Inferior parietal cortex (tissue), 1 donor: ENCODE measurements around the gene SIGLEC7.
A peak's percentile ranks its signal among the peaks of the same experiment; 100 is the strongest.

Experiments
- DNase-seq: peaks from one replicate; pipeline ENCODE4 v3.0.0-alpha.2; 2016; ENCODE audit errors: extremely low spot score

Gene SIGLEC7

GRCh38 chr19:51116736-51117286, 25.3 kb upstream of the SIGLEC7 start:
- no peak for DNase-seq

DNA sequence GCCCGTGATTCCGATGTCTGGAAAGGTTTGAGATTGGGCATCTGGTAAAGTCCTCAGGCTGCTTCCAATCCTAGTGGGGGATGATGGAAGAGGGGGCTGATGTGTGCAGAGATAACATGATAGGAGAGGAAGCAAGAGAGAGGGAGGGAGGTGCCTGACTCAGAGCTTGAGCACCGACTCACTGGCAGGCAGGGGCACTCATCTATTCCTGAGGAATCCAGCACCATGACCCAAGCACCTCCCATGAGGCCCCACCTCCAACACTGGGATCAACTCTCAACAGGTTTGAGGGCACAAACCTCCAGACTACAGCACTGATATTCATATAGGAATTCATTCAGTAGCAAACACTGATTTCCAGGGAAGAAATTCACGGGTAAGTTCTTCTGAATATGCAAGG, 23.0 kb upstream of the SIGLEC7 start:
- DNase-seq = no peak

DNA sequence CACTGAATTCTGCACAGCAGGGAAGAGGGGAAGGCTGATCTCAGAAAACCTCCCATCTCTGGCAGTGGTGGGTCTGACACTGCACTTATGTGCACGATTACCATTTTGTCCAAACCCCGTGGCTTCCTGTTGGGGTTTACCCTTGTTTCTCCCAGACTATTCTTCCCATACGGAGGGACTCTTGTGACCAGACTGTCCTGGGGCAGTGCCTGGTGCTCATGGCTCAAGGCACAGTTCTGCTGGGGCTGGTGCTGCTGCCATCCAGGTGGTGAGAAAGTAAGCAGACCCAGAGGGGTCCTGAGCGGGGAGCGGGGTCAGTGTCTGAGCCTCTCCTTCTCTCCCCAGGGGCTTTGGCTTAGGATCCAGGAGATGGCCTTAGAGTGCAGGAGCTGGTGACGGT, 22.5 kb upstream of the SIGLEC7 start:
- no peak for DNase-seq

GRCh38 chr19:51120160-51120559, 21.9 kb upstream of the SIGLEC7 start:
- no peak for DNase-seq

DNA sequence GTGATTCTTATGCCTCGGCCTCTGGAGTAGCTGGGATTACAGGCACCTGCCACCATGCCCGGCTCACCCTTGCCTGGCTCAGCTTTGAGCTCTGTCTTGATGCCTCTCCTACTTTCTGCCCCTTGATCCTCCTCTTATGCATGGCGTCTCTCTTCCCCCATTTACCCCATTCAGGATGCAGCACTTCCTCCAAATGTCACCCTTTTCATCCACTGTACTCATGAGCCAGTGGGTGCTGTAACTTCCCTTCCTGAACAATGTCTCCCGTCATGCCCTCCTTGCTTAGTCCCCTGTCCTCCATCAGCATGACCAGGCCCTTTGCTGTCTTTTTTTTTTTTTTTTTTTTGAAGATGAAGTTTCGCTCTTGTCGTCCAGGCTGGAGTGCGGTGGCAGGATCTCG, 20.8 kb upstream of the SIGLEC7 start:
- DNase-seq = no peak

DNA sequence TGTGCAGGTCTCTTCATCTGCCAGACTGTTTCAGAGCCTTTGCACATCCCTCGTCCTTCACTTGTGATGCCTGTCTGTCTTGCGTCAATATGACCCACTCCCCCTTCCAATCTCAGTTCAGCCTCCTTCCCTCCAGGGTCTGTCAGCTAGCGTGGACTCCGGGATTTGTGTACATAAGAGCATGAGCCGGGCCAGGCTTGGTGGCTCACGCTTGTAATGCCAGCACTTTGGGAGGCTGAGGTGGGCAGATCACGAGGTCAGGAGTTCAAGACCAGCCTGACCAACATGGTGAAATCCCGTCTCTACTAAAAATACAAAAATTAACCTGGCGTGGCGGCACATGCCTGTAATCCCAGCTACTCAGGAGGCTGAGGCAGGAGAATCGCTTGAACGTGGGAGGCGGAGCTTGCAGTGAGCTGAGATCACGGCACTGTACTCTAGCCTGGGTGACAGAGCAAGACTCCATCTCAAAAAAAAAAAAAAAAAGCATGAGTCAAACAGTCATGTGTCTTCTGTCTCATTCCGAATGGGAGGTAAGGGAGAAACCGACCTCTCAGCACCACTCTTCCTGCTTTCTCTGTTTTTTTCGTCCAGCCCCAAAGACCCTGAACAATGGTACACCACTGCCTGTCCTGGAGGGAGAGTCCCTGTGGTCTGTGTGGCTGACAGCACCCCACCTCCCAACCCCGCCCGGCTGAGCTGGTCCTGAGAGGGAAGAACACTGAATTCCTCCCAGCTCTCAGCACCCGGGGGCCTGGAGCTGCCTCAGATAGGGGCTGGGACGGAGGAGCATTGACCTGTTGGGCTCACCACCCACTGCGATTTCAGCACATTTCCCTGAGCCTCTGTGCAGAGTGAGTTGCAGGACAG, 19.8 kb upstream of the SIGLEC7 start:
- DNase-seq = no peak

DNA sequence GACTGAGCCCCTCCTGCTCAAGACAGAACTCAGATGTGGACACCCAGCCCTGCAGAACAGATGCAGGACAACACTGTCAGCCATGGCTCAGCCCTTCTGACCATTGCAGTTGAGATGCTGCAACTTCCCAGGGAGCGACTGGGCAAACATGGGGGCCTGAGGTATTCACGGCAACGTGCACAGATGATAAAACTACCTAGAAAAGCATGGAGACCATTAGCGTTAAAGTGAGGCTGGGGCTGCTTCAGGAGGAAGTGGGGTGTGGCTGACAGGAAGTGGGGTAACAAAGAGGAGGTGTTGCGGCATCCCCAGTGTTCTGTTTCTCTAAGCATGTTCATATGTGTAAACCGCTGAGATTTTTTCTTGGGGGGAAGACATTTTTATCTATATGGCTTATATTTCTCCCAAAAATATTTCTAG, 18.7 kb upstream of the SIGLEC7 start:
- no peak for DNase-seq

- no peak for DNase-seq
Measured at GRCh38 chr19:51123802-51124201, 18.3 kb upstream of the SIGLEC7 start.

DNA sequence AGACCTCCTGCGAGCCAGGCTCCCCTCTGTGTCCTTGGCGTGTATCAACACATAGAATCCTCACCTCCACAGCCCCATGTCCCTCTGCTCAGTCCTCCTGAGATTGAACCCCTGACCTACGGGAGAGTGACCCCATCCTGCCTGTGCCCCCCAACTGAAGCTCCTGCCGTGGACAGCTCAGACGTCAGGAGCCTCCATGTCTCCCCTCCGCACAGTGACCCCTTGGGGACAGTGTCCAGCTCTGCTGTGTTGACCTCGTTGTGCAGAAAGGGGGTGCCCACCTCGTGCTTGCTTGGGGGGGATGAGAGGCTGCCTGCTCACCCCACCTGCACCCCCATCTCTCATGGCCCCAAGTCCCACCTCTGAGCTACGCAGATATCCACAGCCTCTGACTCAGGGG, 17.9 kb upstream of the SIGLEC7 start:
- DNase-seq = no peak

- DNase-seq = no peak
Measured at GRCh38 chr19:51124729-51125128, 17.4 kb upstream of the SIGLEC7 start, which contains the start of gene SIGLEC9. TSS of gene SIGLEC9 (plus strand) at chr19:51124906. CDS start at chr19:51124975, 69 bp downstream.

GRCh38 chr19:51125421-51126075, 16.6 kb upstream of the SIGLEC7 start:
- DNase-seq = no peak

DNA sequence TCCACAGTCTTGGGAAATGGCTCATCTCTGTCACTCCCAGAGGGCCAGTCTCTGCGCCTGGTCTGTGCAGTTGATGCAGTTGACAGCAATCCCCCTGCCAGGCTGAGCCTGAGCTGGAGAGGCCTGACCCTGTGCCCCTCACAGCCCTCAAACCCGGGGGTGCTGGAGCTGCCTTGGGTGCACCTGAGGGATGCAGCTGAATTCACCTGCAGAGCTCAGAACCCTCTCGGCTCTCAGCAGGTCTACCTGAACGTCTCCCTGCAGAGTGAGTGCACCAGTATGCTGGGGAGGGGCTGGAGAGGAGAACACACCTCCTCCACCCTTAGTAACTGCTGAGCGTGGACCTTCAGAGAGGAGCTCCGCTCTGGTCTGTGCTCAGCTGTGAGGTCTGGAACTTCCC, 15.1 kb upstream of the SIGLEC7 start:
- no peak for DNase-seq

DNA sequence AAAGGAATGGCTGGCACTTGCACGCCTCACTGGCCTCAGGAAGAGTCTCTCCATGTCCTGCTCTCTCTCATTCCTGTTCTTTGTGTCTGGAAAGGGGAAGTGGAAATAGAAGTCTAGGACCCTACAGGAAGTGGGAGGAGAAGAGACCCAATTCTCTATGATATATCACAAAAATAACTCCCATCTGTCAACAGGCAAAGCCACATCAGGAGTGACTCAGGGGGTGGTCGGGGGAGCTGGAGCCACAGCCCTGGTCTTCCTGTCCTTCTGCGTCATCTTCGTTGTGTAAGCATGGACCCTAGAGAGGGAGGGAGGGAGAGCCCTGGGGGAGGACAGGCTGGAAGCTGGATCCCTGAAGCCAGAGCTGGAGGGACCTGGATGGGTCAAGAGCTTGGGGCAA, 14.3 kb upstream of the SIGLEC7 start:
- no peak for DNase-seq

DNA sequence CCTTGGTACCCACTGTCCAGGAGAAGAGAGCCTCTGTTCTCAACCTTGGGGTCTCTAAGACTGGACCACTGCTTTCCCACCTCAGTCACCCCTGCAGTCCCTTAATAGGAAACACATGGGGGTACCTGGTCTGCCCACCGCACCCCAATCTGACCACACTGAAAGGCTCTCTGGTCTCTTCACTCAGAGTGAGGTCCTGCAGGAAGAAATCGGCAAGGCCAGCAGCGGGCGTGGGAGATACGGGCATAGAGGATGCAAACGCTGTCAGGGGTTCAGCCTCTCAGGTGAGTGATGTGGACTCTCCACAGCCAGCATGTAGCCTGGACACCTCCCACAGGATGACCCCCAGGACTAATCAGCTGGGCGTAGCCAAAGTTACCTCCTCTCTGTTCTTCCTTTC, 13.9 kb upstream of the SIGLEC7 start:
- no peak for DNase-seq

- DNase-seq = no peak
Measured at GRCh38 chr19:51129716-51130115, 12.4 kb upstream of the SIGLEC7 start.

DNA sequence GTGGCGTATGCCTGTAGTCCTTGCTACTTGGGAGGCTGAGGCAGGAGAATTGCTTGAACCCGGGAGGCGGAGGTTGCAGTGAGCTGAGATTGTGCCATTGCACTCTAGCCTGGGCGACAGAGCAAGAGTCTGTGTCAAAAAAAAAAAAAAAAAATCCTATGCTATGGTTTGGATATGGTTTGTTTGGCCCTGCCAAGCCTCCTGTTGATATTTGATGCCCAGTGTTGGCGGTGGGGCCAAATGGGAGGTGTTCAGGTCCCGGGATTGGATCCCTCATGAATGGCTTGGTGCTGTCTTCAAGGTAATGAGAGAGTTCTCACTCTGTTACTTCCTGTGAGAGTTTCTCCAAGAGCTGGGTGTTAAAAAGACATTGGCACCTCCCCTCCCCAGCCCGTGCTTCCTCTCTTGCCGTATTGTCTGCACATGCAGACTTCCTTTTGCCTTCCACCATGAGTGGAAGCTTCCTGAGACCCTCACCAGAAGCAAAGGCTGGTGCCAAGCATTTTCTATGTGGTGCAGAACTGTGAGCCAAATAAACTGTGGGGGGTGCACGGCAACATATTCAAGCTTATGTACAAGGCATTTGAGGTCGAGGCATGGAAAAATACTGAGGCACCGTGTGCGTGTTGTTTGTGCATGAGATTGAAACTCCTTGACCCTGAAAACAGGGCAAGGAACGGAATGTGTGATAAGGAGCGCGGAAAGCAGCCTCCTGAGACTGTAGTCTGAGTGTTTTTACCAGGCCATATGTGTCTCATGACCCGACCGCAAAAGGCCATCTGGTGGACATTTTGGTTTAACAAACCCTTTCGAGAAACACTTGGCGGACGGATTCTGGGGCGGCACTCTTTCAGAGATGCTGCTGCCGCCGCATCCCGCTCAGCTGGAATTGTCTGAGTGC, 10.1 kb upstream of the SIGLEC7 start:
- peak; percentile 17 for DNase-seq

GRCh38 chr19:51135004-51135403, 7.1 kb upstream of the SIGLEC7 start:
- DNase-seq = no peak

- DNase-seq = no peak
Measured at GRCh38 chr19:51135986-51136762, 5.9 kb upstream of the SIGLEC7 start.

GRCh38 chr19:51136851-51137551, 5.1 kb upstream of the SIGLEC7 start:
- DNase-seq = no peak

DNA sequence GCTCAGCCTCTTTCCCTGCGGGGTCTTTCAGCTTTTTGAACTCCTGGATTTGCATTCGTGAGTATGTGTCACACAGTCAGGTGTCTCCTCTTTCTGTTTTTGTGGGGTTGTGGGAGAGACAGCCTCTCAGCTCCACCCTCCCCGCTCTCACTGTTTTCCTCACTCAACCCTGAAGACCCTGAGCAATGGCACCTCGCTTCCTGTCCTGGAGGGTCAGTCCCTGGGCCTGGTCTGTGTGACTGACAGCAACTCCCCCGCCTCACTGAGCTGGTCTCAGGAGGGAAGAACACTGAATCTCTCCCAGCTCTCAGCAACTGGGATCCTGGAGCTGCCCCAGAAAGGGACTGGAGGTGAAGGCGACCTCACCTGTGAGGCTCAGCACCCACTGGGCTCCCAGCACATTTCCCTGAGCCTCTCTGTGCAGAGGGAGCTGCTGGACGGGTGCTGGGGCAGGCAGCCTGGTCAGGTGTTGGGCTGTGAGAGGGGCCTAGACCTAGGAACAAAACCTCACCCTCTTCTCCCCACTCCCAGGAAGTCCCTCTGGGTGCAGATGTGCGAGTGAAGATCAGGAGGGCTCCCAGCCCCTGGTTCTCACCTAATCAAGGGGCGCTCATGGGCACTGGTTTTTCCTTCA, 4.2 kb upstream of the SIGLEC7 start:
- DNase-seq = no peak
